Putamen (tissue), 1 donor: ENCODE results near the gene EWSR1.

ENCODE experiments used
- DNase-seq: peaks from one replicate; pipeline ENCODE4 v3.0.0-alpha.2; 2016; ENCODE audit warnings: low spot score

The EWSR1 gene

DNA sequence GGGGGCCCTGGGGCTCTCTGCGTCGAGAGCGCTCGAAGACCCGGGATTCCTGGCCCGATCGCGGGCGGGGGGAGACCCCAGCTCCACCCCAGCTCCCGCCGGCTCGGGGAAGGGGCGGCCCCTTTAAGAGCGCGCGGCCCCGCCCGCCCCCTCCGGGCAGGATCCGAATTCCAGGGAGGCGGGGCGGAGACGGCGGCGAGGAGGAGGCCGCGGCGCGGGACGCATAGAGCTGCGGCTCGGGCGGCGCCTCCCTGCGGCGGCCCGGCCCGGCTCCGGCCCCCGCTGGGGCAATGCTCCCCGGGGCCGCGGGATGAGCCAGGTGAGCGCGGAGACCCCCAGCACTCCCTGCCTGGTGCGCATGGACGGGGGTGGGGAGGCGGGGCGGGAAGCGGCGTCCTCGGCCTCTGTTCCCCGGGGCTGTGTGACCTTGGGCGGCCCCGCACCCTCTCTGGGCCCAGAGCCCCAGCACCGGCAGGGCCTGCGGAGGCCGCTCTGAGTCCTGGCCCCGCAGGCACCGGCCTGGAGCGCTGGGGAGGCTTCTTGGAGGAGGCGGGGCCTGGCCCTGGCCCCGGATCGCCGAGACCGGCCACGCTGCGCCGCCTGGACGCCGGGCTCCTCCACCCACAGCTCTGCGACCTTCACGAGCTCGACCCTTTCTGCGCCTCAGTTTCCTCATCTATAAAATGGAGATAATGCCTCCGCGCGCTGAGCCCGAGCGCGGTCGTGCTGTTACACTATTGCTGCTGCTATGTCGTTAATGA is 38.9 kb downstream of the EWSR1 start:
- DNase-seq, result peak; percentile 76

DNA sequence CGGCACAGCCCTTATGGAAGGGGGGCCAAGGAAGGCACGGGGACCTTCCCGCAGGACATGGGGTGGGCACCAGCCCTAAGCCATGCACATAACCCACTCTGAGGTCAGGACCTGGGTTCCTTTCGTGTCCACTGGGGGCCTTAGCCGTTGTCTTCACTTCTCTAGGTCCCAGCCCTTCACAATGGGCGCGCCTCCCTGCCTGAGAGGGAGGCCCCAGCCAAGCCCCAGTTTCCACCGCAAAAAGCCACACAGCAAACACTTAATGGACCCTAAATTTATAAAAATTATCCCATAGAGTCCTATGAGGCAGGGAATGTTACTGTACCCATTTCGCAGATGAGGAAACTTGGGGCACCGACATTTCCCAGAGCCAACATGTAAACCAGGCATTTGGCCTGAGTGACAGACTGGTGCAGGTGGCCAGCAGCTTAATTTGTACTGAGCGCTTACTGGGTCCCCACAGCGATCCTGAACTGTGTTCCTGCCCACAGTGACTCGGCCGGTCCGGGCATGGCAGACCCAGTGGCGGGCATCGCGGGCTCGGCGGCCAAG is 39.6 kb downstream of the EWSR1 start:
- DNase-seq, result no peak

DNA sequence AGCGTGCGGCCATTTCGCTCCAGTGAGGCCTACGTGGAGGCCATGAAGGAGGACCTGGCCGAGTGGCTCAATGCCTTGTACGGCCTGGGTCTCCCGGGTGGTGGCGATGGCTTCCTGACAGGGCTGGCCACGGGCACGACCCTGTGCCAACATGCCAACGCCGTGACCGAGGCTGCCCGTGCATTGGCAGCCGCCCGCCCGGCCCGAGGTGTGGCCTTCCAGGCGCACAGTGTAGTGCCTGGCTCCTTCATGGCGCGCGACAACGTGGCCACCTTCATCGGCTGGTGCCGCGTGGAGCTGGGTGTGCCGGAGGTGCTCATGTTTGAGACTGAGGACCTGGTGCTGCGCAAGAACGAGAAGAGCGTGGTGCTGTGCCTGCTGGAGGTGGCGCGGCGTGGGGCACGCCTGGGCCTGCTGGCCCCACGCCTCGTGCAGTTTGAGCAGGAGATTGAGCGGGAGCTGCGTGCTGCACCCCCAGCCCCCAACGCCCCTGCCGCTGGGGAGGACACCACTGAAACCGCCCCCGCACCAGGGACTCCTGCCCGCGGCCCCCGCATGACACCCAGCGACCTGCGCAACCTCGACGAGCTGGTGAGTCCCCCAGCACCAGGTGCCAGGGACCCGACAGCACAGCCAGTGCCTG is 40.2 kb downstream of the EWSR1 start:
- no peak for DNase-seq

DNA sequence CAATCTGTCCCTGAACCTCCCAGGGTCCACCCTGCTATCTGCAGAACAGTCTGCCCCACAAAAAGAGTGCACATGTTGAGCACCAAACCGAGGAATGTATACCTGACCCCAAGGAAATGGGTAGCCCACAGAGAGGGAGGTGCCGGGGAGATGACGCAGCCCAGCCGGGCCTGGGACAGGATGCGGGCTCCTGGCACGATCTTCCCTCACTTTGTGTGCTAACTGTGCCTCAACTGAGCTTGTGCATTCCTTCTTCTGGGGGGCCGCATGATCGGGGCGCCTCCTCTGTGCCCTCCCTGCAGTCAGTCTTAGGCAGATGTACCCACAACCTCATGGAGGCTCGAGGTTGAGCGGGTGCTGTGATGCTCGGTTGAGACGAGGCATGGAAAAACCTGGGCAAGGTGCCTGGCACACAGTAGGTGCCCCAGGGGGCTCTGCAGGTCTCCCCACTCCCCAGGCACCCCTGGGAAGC is 40.8 kb downstream of the EWSR1 start:
- DNase-seq, result no peak

DNA sequence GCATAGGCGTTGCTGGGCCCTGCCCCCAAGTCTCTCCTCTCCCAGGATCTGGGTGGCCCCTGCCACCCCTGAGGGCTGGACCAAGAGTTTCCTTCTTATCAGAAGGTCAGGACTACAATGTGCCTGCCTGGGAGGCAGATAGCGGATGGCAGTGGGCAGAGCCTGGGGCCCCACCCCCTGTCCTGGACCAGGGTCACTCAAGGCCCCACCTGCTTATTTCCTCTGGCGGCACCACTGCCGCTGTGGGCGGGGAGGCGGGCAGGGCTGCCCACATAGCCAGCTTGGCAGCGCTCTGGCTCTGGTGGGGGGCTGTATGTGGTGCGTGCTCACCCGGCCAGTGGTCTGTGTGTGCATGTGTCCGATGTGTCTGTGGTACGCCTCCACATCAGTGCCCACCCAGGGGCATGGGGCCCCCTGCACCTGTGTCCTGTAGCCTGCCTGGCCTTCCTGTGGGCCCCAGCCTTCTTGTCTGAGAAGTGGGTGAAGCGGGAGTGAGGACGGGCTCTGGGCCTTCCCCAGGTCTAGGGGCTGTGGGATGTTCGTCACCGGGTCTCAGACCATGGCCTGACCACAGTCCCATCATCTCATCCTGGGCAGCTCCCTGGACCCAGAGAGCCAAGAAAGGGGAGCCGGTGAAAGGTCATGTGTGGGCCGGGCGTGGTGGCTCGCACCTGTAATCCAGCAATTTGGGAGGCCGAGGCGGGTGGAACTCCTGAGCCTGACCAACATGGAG is 41.4 kb downstream of the EWSR1 start:
- no peak for DNase-seq

DNA sequence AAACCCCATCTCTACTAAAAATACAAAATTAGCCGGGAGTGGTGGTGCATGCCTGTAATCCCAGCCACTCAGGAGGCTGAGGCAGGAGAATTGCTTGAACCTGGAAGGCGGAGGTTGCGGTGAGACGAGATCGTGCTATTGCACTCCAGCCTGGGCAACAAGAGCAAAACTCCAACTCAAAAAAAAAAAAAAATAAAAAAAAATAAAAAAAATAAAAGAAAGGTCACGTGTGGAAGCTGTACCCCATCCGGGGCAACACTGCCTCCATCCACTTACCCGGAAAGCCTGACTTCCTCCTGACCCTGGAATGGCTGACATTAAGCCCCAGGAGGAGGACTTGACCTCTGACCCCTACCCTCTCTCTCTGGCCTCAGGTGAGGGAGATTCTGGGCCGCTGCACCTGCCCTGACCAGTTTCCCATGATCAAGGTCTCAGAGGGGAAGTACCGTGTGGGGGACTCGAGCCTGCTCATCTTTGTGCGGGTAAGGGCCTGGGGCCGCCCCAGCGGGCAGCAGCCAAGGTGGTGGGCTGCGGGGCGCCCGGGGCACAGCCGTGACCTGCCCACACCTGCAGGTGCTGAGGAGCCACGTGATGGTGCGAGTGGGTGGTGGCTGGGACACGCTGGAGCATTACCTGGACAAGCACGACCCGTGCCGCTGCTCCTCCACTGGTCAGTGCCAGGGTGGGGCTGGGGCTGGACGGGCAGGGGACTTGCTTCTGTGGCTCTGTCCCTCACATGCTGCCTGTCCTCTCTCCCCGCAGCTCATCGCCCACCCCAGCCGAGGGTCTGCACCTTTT is 42.2 kb downstream of the EWSR1 start:
- no peak for DNase-seq

DNA sequence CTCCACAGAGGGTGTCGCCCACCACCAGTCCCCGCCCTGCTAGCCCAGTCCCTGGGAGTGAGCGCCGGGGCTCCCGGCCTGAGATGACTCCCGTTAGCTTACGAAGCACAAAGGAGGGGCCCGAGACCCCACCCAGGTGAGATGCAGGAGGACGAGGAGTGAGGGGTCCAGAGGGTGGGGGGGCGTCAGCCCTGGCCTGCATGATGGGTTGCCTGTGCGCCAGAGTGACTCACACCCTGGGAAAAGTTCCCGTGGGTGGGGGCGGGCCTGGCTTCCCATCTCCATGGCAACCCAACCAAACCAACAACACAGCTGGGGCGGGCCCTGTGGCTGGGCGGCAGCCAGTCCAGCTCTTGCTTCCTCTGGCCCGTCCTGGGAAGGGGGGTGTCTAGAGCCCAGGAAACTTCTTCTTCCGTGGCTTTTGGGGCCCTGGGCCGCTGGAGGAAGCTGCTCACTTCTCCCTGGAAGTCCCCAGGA is 42.8 kb downstream of the EWSR1 start:
- DNase-seq, result peak; percentile 91

DNA sequence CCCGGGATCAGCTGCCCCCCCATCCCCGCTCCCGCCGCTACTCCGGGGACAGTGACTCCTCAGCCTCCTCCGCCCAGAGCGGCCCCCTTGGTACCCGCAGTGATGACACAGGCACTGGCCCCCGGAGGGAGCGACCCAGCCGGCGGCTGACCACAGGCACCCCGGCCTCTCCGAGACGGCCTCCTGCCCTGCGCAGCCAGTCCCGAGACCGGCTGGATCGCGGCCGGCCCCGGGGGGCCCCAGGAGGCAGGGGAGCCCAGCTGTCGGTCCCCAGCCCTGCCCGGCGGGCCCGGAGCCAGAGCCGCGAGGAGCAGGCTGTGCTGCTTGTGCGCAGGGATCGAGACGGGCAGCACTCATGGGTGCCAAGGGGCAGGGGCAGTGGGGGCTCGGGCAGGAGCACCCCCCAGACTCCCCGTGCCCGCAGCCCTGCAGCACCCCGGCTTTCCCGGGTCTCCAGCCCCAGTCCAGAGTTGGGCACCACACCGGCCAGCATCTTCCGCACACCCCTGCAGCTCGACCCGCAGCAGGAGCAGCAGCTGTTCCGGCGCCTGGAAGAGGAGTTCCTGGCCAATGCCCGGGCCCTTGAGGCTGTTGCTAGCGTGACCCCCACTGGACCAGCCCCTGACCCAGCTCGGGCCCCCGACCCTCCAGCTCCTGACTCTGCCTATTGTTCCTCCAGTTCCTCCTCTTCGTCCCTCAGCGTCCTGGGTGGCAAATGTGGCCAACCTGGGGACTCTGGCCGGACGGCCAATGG is 43.6 kb downstream of the EWSR1 start:
- no peak for DNase-seq

DNA sequence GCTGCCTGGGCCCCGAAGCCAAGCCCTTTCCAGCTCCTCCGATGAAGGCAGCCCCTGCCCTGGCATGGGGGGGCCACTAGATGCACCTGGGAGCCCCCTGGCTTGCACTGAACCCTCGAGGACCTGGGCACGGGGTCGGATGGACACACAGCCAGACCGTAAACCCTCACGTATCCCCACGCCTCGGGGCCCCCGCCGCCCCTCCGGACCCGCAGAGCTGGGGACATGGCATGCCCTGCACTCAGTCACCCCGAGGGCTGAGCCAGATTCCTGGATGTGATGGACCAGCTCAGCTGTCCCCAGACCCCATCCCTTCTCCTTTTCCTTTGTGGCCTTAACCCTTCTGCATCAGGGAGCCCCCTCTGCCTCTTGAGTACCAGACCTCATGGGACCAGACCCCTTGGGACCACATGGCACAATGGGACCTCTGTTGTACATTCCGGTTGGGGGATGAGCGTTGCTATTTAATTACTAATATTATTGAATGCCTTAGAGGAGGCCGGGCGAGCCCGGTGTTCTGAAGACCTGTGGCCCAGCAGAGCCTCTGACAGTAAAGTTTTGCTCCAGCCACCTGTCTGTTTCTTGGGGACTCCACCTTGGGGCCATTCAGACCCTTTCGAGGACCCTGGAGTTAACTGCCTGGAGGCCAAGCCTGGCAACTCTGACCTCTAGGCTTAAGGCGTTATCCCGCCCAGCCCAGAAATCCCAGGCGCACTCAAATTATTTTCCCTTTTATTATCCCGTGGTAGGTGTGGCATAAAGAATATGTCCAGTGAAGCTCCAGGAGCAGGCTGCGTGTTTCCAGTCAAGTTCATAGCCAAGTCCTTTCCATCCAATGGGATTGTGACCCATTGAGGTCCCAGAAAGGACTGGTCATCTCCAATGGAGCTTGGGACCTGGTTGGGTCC is 44.4 kb downstream of the EWSR1 start:
- DNase-seq, result no peak

DNA sequence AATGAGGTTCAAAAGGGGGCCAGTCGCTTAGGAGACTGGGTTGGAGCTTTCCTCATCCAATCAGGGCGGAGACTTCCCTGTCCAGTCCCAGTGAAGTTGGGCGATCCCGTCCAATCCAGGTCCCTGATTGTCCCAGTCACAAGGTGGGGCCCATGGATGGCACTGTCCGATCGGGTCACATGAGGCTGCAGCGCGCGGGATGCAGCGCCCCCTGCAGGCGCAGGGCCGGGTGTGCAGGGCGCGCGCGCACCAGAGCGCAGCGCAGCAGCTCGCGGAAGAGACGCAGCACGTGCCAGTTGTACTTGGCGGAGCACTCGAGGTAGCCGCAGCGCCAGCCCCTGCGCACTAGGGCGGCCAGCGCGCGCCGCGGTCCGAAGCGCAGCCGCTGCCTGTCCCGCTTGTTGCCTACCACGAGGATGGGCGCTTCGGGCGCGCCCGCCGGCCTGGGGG is 45.1 kb downstream of the EWSR1 start:
- no peak for DNase-seq

DNA sequence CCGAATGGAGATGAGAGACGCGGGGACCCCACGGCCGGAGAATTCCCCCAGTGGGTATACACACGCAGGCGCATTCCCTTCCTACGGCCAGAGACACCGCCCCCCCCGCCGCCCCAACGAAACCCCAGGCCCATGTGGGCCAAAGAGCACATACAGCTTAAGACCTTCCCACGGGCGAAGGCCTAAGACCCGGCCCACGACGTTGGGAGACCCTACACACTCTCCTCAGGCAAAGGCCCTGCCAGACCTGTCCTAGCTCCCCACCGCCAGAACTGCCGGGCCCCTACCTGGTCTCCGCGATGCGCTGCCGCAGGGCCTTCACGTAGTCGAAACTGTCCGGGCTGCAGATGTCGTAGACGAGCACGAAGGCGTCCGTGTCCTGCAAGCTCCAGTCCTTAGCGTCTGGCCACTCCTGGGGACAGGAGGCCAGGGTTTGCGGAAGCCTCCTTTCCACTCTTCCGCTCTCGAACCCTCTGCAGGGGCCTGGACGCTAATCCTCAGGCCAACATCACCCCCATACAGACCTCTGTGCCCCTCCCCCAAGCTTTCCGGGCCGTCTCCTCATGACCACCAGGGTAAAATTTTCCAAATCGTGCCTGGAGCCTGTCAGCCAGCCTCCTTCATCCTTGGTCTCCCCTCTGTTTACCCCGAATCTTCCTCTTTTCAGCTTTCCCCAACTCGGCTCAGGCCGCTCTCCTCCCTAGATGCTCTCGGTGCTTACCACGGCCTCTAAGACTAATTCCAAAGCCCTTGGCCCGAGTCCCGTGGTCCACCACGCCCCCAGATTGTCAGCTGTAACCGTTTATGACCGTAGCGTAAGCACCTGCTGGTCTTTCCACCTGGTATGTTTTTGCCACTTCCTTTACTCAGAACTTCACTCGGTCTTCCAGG is 45.8 kb downstream of the EWSR1 start:
- no peak for DNase-seq

DNA sequence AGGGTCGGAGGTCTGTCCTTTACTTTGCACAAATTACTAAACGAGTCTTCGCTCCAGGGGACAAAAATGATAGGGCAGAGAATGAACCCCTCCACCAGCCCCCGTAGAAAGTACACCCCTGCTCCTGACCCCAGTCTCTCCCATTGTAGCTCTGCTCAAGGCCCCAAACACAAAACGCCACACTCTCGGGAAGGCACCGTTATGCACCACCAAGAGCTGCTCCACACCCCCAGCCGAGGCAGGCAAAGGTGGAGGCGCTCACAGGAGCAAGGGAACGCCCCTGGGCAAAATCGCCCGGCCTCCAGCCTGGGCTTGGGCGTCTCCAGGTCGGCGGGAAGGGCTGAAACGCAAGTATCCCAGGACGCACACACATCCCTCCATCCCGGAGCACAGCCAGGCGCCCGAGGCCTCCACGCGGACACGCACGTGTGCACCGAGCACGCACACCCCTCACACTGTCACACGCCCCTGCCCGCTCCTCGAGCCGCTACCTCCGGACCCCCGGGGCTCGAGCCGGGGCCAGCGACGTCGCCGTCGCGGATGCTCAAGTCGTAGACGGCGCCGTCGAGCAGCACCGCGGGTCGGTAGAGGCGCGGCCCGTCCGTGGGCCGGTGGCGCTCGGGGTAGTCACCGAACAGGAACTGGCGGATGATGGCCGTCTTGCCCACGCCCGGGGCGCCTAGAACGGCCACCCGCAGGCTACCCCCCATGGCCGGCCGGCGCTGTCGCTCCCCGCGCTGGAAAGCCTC is 46.6 kb downstream of the EWSR1 start:
- no peak for DNase-seq

DNA sequence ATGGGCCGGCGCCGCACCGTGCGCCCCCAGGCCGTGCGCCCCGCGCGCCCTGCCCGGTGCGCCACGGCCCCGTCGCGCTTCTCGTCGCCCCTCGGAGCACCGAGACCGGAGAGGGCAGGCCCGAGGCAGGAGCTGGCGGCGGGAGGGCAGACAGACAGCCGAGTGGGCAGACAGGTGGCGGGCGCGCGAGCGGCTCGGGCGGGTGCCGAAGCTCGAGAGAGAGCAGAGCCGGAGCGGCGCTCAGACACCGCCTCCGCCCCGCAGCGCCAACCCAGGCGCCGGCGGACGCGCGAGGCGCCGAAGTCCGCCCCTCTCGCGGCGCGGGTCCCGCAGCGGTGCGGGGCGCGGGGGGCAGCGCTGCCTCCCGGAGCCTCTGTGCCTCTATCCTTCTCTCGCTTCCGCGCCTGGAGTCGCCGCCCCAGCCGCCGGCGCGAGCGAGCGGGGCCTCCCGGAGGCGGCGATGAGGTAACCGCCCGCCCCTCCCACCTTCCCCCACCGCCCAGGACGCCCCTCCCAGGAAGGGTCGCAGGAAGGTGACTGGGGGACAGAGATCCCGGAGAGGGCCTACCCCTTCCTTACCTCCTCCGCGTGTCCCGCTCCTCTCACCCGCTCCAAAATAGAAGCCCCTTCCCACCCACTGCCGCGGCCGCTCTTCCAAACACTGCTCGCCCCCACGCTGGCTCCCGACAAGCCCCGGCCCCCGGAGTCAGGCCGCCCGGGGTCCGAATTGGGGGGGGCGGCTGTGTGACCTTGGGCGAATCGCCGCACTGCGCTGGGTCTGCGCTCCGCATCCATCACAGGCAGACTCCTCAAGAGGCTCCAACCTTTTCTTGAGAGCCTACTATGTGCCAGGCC is 47.4 kb downstream of the EWSR1 start, which contains the start of gene RASL10A:
RASL10A (minus strand) TSS at position 412 of the 855 bp plus-strand sequence. CDS start 451 bp downstream, outside the sequence.
- no peak for DNase-seq

DNA sequence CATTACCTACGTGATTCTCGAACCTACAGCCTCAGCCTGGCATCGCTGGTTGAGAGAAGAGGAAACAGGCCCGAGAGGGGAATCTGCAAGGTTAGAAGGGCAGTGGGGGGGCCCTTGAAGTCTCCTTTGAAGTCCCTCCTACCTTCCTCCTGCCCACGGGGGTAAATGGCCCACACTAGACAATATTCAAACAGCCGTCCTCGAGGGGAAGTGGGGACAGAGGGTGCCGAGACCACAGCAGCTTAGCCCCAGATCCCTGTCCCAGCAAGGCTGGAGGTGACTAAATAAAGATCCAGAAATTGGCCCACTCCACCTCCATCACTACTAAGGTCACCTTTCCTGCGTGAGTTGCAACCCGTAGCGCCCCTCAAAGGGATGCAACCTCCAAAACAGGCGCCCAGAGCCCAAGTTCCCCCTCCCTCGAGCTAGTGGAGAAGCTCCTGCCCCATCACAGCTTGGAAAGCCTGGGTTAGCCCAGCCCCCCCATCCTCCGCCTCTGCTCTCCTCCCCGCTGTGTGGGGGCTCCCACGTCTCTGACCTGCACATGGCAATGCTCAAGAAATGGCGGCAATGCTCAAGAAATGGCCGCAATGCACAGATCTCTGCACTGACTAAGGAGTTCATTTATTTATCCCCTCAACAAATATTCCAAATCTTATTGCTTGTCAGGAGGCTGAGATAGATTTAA is 48.2 kb downstream of the EWSR1 start:
- no peak for DNase-seq

DNA sequence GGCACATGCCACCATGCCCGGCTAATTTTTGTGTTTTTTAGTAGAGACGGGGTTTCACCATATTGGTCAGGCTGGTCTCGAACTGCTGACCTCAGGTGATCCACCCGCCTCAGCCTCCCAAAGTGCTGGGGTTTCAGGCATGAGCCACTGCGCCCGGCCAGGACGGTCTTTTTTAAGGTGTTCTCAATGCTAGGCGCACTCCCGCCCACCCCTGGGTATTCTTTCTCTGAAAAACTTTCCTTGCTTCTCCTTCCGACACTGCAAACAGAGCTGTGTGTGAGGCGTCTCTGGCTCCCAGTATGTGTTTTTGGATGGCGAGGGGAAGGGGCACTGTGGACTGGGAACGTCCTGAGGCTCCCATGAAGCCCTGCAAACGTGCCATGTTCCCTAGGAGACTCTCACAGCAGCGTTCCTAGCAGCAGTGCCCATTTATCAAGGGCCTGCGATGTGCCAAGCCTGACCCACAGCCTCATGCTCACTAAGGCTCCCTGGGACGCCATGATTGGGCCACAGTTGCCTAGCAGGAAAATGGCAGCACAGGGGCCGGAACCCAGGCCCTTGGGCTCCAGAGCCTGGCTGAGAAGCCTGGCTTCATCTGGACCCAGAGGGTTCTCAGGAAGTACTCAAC is 49.9 kb downstream of the EWSR1 start:
- DNase-seq, result no peak

DNA sequence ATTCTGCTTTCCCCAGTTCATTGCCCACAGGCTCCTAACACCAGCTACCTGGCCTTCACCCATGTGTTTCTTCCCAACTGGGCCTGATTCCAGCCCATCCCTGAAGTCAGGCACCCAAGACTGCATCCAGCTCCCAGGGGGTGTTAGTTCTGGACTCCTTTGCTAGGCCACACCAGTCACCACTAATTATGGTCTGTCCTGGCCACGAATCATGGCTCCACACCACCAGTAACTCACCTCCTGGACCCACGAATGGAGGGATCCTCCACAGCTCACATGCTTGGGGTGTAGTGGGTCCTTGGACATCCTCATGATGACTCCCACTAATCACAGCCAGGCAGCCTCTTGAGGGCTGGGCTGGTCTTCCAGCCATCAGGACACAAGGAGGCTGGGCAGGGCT is 51.0 kb downstream of the EWSR1 start:
- no peak for DNase-seq
